Measurements from ENCODE around the gene ROR2. TPM values are rescaled to one million over a fixed set of nuclear protein-coding genes. Genes with fewer than 3 reads are reported as not detected.
A peak's percentile ranks its signal among the peaks of the same experiment; 100 is the strongest.

The ROR2 gene
- total and polyA plus RNA-seq, 7 donors, result 0.46 to 81.7 (median 51.4) TPM

DNA sequence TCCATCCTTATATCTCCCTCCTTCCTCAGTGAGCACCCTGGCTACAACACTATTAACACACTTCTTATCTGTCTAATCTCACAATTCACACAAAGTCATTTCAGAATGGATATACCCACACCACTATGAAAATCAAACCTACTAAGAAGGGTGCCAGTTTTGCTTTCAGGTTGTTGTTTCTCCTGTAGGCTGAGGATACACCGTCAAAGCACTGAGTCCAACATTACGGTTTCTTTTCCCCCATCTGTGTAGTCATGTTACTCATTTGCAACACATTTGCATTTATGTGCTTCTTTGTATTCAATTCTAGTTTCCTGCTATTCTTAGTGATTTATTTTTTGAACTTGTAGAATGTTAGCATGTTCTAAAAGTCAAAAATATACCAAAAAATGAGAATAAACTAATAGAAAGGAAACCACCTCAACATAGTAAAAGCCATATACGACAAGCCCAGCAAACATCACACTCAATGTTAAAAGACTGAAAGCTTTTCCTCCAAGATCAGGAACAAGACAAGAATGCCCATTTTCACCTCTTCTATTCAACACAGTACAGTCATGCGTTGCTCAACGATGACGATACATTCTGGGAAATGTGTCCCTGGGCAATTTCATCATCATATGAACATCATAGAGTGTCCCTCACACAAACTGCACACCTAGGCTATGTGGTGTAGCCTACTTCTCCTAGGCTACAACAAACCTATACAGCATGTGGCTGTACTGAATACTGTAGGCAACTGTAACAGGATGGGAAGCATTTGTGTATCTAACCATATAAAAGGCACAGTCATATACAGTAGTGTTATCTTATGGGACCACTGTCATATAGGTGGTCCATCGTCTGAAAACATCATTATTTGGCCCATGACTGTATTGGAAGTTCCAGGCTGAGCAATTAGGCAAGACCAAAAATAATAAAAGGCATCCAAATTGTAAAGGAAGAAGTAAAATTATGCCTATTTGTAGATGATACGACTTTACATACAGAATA lies 6.3 kb downstream of the ROR2 start:
- H3K4me3 ChIP-seq, result no peak overlapping the region
- TF ChIP-seq EP300 (IDR thresholded peaks at IDR 0.05) (peak in 1 of 4 donors; percentile 12), POLR2AphosphoS5 (IDR thresholded peaks at IDR 0.05) (peak in 3 of 4 donors; percentile 22 to 46 (median 37)), POLR2A (IDR thresholded peaks at IDR 0.05) (no peak)
- TF ChIP-seq, protein P1, sequence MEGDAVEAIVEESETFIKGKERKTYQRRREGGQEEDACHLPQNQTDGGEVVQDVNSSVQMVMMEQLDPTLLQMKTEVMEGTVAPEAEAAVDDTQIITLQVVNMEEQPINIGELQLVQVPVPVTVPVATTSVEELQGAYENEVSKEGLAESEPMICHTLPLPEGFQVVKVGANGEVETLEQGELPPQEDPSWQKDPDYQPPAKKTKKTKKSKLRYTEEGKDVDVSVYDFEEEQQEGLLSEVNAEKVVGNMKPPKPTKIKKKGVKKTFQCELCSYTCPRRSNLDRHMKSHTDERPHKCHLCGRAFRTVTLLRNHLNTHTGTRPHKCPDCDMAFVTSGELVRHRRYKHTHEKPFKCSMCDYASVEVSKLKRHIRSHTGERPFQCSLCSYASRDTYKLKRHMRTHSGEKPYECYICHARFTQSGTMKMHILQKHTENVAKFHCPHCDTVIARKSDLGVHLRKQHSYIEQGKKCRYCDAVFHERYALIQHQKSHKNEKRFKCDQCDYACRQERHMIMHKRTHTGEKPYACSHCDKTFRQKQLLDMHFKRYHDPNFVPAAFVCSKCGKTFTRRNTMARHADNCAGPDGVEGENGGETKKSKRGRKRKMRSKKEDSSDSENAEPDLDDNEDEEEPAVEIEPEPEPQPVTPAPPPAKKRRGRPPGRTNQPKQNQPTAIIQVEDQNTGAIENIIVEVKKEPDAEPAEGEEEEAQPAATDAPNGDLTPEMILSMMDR (IDR thresholded peaks at IDR 0.05), result no peak
- no peaks in the 10 kb centered on the region for H3K9me3 ChIP-seq
- H3K36me3 ChIP-seq, result no peaks in the 10 kb centered on the region
- intact Hi-C loops (cut with DNase I), result loop anchor here (5.0 kb wide), 1 partner anchor 141 kb away; no protein-coding TSS in a partner anchor
- no peak for DNase-seq
- 90 to 93% methylated on average over 8 of the region's 8 CpGs for WGBS, 2 donors
- peaks cover 0 to 80% (median 70%) of the 10 kb centered on the region in 4 donors for H3K4me1 ChIP-seq
- peaks cover 0 to 4% (median 0%) of the 10 kb centered on the region in 3 donors for H3K27me3 ChIP-seq
- peak overlapping the region; percentile 88 to 95 (median 92) for H3K27ac ChIP-seq

DNA sequence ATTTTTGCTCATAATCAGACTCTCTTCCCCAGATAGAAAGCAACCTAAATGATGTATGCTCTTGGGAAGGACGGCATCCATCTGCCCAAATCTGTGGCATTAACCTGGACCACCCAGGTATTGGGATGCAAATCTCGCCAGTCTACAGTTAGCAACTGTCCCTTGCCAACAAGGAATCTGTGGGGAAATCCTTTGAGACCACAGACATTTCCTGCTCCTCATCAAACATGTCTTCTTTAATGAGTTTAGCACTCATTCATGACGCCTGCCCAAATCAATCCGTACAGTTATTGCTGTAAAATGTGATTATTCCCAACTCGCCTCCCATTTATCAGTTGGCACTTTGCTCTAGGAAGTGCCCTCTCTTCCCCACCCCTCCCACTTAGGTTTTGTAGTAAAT lies 7.8 kb downstream of the ROR2 start:
- Histone ChIP-seq H3K9me3 (no peaks in the 10 kb centered on the region), H3K4me3 (no peak overlapping the region), H3K36me3 (no peaks in the 10 kb centered on the region), H3K27ac (peak overlapping the region; percentile 24 to 95 (median 92)), H3K4me1 (peaks cover 0 to 82% (median 72%) of the 10 kb centered on the region in 4 donors), H3K27me3 (no peaks in the 10 kb centered on the region)
- no peak for DNase-seq
- intact Hi-C loops (cut with DNase I), result loop anchor here (5.0 kb wide), 1 partner anchor 140 kb away; no protein-coding TSS in a partner anchor
- 59 to 79% methylated on average over 5 of the region's 5 CpGs for WGBS, 2 donors
- TF ChIP-seq EP300 (IDR thresholded peaks at IDR 0.05), result no peak
- TF ChIP-seq, protein P1 (IDR thresholded peaks at IDR 0.05), result no peak
- no peak for TF ChIP-seq POLR2AphosphoS5 (IDR thresholded peaks at IDR 0.05)
- TF ChIP-seq POLR2A (IDR thresholded peaks at IDR 0.05), result no peak

DNA sequence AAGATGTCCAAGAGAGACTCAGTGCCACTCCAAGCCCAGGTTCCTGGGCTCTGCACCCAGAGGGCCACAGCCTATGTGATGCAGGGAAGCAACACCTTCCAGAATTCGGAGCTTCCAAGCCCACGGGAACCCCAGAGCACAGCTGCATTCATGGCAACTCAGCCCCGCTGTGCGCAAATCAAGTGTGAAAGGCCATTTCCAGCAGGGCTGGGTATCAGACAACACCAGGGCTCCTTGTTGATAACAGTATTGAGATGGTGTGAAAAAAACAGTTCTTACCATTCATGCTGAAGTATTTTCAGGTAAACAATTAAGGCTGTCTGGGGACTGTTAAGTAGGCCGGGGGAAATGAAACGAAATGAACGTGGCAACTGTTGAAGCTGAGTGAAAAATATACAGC lies 10.1 kb downstream of the ROR2 start:
- Histone ChIP-seq H3K27ac (peak overlapping the region; percentile 56 to 95 (median 82)), H3K27me3 (no peaks in the 10 kb centered on the region), H3K36me3 (no peaks in the 10 kb centered on the region), H3K4me3 (no peak overlapping the region), H3K4me1 (peaks cover 0 to 81% (median 73%) of the 10 kb centered on the region in 4 donors), H3K9me3 (no peaks in the 10 kb centered on the region)
- whole genome bisulfite sequencing, 2 donors, result 91 to 94% methylated on average over 7 of the region's 7 CpGs
- no peak for TF ChIP-seq POLR2A (IDR thresholded peaks at IDR 0.05)
- TF ChIP-seq POLR2AphosphoS5 (IDR thresholded peaks at IDR 0.05), result no peak
- TF ChIP-seq EP300 (IDR thresholded peaks at IDR 0.05), result no peak
- TF ChIP-seq, protein P1 (IDR thresholded peaks at IDR 0.05), result no peak
- intact Hi-C loops (cut with DNase I), result loop anchor here (5.0 kb wide), 1 partner anchor 138 kb away; no protein-coding TSS in a partner anchor
- no peak for DNase-seq

DNA sequence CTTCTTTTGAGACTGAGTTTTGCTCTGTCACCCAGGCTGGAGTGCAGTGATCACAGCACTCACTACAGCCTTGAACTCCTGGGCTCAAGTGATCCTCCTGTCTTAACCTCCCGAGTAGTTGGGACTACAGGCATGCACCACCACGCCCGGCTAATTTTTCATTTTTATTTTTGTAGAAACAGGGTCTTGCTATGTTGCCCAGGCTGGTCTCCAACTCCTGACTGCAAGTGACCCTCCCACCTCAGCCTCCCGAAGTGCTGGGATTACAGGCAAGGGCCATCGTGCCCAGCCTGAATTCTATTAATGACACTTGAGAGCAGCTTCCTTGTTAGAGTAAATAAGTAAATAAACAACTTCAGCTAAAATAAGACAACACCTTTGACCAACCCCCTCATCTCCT lies 12.3 kb downstream of the ROR2 start:
- H3K27ac ChIP-seq, result peak overlapping the region; percentile 72 to 95 (median 84)
- no peaks in the 10 kb centered on the region for H3K36me3 ChIP-seq
- intact Hi-C loops (cut with DNase I), result no loop called here
- no peaks in the 10 kb centered on the region for H3K9me3 ChIP-seq
- WGBS, 2 donors, result 81 to 88% methylated on average over 5 of the region's 5 CpGs
- no peak overlapping the region for H3K4me3 ChIP-seq
- no peaks in the 10 kb centered on the region for H3K27me3 ChIP-seq
- no peak for DNase-seq
- TF ChIP-seq POLR2AphosphoS5 (IDR thresholded peaks at IDR 0.05) (no peak), POLR2A (IDR thresholded peaks at IDR 0.05) (no peak), EP300 (IDR thresholded peaks at IDR 0.05) (no peak)
- TF ChIP-seq, protein P1 (IDR thresholded peaks at IDR 0.05), result no peak
- H3K4me1 ChIP-seq, result peaks cover 0 to 74% (median 73%) of the 10 kb centered on the region in 4 donors
